ENCODE measurements around the gene CCDC85C. TPM values are rescaled to one million over a fixed set of nuclear protein-coding genes. Genes with fewer than 3 reads are reported as not detected.

CCDC85C gene
- total RNA-seq, 2 donors from 2014 or later: 54.0 to 73.4 TPM

- Histone ChIP-seq H3K4me3 (no peak overlapping the region), H3K27me3 (no peaks in the 10 kb centered on the region), H3K9ac (ENCODE audit: low read depth in 2 of 2, low read length in 2 of 2) (peak overlapping the region; percentile 38 to 75), H3K36me3 (no peaks in the 10 kb centered on the region), H3K9me3 (no peaks in the 10 kb centered on the region), H3K4me1 (peaks cover 65% of the 10 kb centered on the region), H3K27ac (peak overlapping the region; percentile 44)
- no peak for TF ChIP-seq CTCF (IDR thresholded peaks at IDR 0.05)
- peak; percentile 81 for DNase-seq
- intact Hi-C loops (cut with DNase I): no loop called here
Measured at GRCh38 chr14:99574099-99574880, 29.7 kb downstream of the CCDC85C start.

GRCh38 chr14:99573436-99574098 lies 30.4 kb downstream of the CCDC85C start:
- no peaks in the 10 kb centered on the region for H3K9me3 ChIP-seq
- no peak for DNase-seq
- no peaks in the 10 kb centered on the region for H3K36me3 ChIP-seq
- no peak for TF ChIP-seq CTCF (IDR thresholded peaks at IDR 0.05)
- H3K4me1 ChIP-seq: peaks cover 59% of the 10 kb centered on the region
- peak overlapping the region; percentile 44 for H3K27ac ChIP-seq
- no peaks in the 10 kb centered on the region for H3K27me3 ChIP-seq
- no peak overlapping the region for H3K4me3 ChIP-seq
- H3K9ac ChIP-seq (ENCODE audit: low read depth in 2 of 2, low read length in 2 of 2): peak overlapping the region in 1 of 2 donors; percentile 75
- intact Hi-C loops (cut with DNase I): no loop called here

GRCh38 chr14:99573000-99573330 lies 31.0 kb downstream of the CCDC85C start:
- H3K36me3 ChIP-seq: no peaks in the 10 kb centered on the region
- no peaks in the 10 kb centered on the region for H3K27me3 ChIP-seq
- peaks cover 55% of the 10 kb centered on the region for H3K4me1 ChIP-seq
- H3K27ac ChIP-seq: peak overlapping the region; percentile 33
- H3K9me3 ChIP-seq: no peaks in the 10 kb centered on the region
- H3K4me3 ChIP-seq: no peak overlapping the region
- TF ChIP-seq CTCF (IDR thresholded peaks at IDR 0.05): no peak
- intact Hi-C loops (cut with DNase I): no loop called here
- no peak overlapping the region for H3K9ac ChIP-seq (ENCODE audit: low read depth in 2 of 2, low read length in 2 of 2)
- no peak for DNase-seq

- no peaks in the 10 kb centered on the region for H3K9me3 ChIP-seq
- no peaks in the 10 kb centered on the region for H3K27me3 ChIP-seq
- H3K9ac ChIP-seq (ENCODE audit: low read depth in 2 of 2, low read length in 2 of 2): no peak overlapping the region
- peak overlapping the region; percentile 33 for H3K27ac ChIP-seq
- peaks cover 55% of the 10 kb centered on the region for H3K4me1 ChIP-seq
- intact Hi-C loops (cut with DNase I): no loop called here
- H3K4me3 ChIP-seq: no peak overlapping the region
- no peaks in the 10 kb centered on the region for H3K36me3 ChIP-seq
- peak; percentile 65 for DNase-seq
- no peak for TF ChIP-seq CTCF (IDR thresholded peaks at IDR 0.05)
Measured at GRCh38 chr14:99572173-99572999, 31.6 kb downstream of the CCDC85C start.

- no peak for TF ChIP-seq CTCF (IDR thresholded peaks at IDR 0.05)
- DNase-seq: peak; percentile 47
- H3K27ac ChIP-seq: peak overlapping the region; percentile 33
- H3K9me3 ChIP-seq: no peaks in the 10 kb centered on the region
- H3K4me1 ChIP-seq: peaks cover 55% of the 10 kb centered on the region
- peak overlapping the region in 1 of 2 donors; percentile 17 for H3K9ac ChIP-seq (ENCODE audit: low read depth in 2 of 2, low read length in 2 of 2)
- intact Hi-C loops (cut with DNase I): no loop called here
- H3K4me3 ChIP-seq: no peak overlapping the region
- H3K36me3 ChIP-seq: no peaks in the 10 kb centered on the region
- no peaks in the 10 kb centered on the region for H3K27me3 ChIP-seq
Measured at GRCh38 chr14:99571303-99571986, 32.6 kb downstream of the CCDC85C start.

Measured in colonic mucosa (tissue), 4 donors.